SK-N-SH treated with all-trans-retinoic acid at 6 μM for 48 hours (cell line): ENCODE data around the gene NKD2.

ENCODE experiments used
- GLIS3 ChIP-seq: fragments of 250-450 bp; sonication (Bioruptor Pico); IDR thresholded peaks from 2 replicates; pipeline ENCODE4 v1.5.0; 2020; ENCODE audit warnings: mild to moderate bottlenecking, moderate library complexity
- TCF4 ChIP-seq: fragments of 250-450 bp; sonication (Bioruptor Pico); IDR thresholded peaks from 2 replicates; pipeline ENCODE4 v1.8.0; 2021; ENCODE audit warnings: mild to moderate bottlenecking, moderate library complexity, borderline replicate concordance

GRCh38 chr5:1003296-1003937 is 5.2 kb upstream of the NKD2 start:
- TF ChIP-seq GLIS3 (CRISPR knock-in tag), result no peak
- no peak for TF ChIP-seq TCF4 (CRISPR knock-in tag)
